ENCODE data around the gene ZNF597. TPM values are rescaled to one million over a fixed set of nuclear protein-coding genes. Genes with fewer than 3 reads are reported as not detected.
A peak's percentile ranks its signal among the peaks of the same experiment; 100 is the strongest.

ZNF597 gene
- total RNA-seq (2021; ENCODE audit: unreplicated experiment): 3.2 TPM
- 0.95 and 1.1 TPM in 2 replicates for polyA plus RNA-seq (2012)
- percentile 67 among the genes with signal in this experiment for Bru-seq, nascent RNA
- percentile 52 among the genes with signal in this experiment for BruChase-seq, experiment 1, labeled RNA remaining after a 6-hour chase
- percentile 72 among the genes with signal in this experiment for BruChase-seq, experiment 2, labeled RNA remaining after a 2-hour chase
- long read RNA-seq, full-length matches to known transcripts: 5 of 5 reads
- long read RNA-seq, partial matches to known transcripts: 0 of 5 reads
- long read RNA-seq, other reads (novel, unspliced or antisense): 0 of 5 reads

- RAD21 ChIA-PET (ENCODE audit: low non-redundant PET in 1 of 2, low total read pairs in 2 of 2, uncharacterized antibody in 2 of 2, unreplicated experiment in 2 of 2): interaction anchor here in 1 of 2 experiments (0.6 kb wide), 1 partner anchor 177 kb away, joined by 3 read pairs; no protein-coding TSS in a partner anchor
- POLR2A ChIA-PET: interaction anchor here (1.0 to 2.0 kb wide), 6 partner anchors 10 to 275 kb away, joined by 3 to 10 read pairs (median 4); partner anchors contain the start of genes ZNF174, ZNF200 and ZSCAN32
- Histone ChIP-seq H3K4me3 (replicated peaks in 1 of 2; ENCODE audit: low read depth in 1 of 2, low read length in 2 of 2) (peak within 1 kb of the TSS; percentile 62 to 82), H3K27ac (ENCODE audit: low read depth, low read length) (peak within 1 kb of the TSS; percentile 67), H3K9ac (ENCODE audit: low read length) (peak within 1 kb of the TSS; percentile 74), H3K9me3 (ENCODE audit: control insufficient read depth in 1 of 2, insufficient read depth in 1 of 2, low read depth in 1 of 2, low read length in 2 of 2) (0 out of 4 replicates have a peak, but pooled peaks cover 0 to 4% of the 10 kb centered on the region in 2 experiments), H3K4me2 (ENCODE audit: low read length) (peak within 1 kb of the TSS; percentile 79), H3K36me3 (ENCODE audit: control insufficient read depth in 1 of 2, insufficient read depth in 2 of 2, low read length in 2 of 2) (peaks cover 2 to 14% of the 10 kb centered on the region in 2 experiments; a peak in 3 of 4 replicates), H3K4me1 (ENCODE audit: control insufficient read depth in 1 of 2, insufficient read depth in 2 of 2, low read length in 2 of 2) (peaks cover 0 to 9% of the 10 kb centered on the region in 2 experiments; a peak in 1 of 4 replicates), H4K20me1 (ENCODE audit: insufficient read depth) (no peaks in the 10 kb centered on the region), H3K9me2 (ENCODE audit: insufficient read depth) (no peaks in the 10 kb centered on the region), H2AFZ (ENCODE audit: low read depth, low read length, poor library complexity, severe bottlenecking) (no peak within 1 kb of the TSS), H3K27me3 (ENCODE audit: insufficient read depth, low read length) (no peaks in the 10 kb centered on the region), H3K79me2 (ENCODE audit: insufficient read depth, low read length) (peaks cover 53% of the 10 kb centered on the region)
- BruUV-seq (replicated peaks): no TSS peak
- intact Hi-C loops (cut with micrococcal nuclease): loop anchor here (10.0 kb wide), 1 partner anchor 179 kb away; no protein-coding TSS in a partner anchor
- CTCF ChIA-PET: interaction anchor here (1.2 kb wide), 1 partner anchor 176 kb away, joined by 4 read pairs; no protein-coding TSS in a partner anchor
- ATAC-seq: peak; percentile 93
- peak; percentile 83 for DNase-seq (ENCODE audit: low read depth, low spot score)
- peak; percentile 69 for TF ChIP-seq POLR2AphosphoS5 (IDR thresholded peaks at IDR 0.05; ENCODE audit: low read depth, low read length)
- no peak for TF ChIP-seq CBX3 (IDR thresholded peaks at IDR 0.05; ENCODE audit: low read depth)
- no peak for TF ChIP-seq SRF (IDR thresholded peaks at IDR 0.05; ENCODE audit: low read depth)
- TF ChIP-seq TCF7L2 (IDR thresholded peaks at IDR 0.05; ENCODE audit: borderline replicate concordance, extremely low read depth, insufficient read depth, insufficient read length): no peak
- TF ChIP-seq ZFX (IDR thresholded peaks at IDR 0.05): peak; percentile 76
- TF ChIP-seq ELF1 (IDR thresholded peaks at IDR 0.05; ENCODE audit: borderline replicate concordance, low read depth): no peak
- TF ChIP-seq SIN3A (IDR thresholded peaks at IDR 0.05; ENCODE audit: low read depth): no peak
- peak; percentile 74 for TF ChIP-seq EGR1 (IDR thresholded peaks at IDR 0.05; ENCODE audit: low read depth)
- no peak for TF ChIP-seq CEBPB (IDR thresholded peaks at IDR 0.05; ENCODE audit: low read depth)
- TF ChIP-seq POLR2A (IDR thresholded peaks at IDR 0.05; ENCODE audit: borderline replicate concordance, extremely low read depth, insufficient read depth, insufficient read length): peak; percentile 5
- peak; percentile 74 for TF ChIP-seq SP1 (IDR thresholded peaks at IDR 0.05; ENCODE audit: low read depth)
- no peak for TF ChIP-seq EZH2phosphoT487 (IDR thresholded peaks at IDR 0.05; ENCODE audit: borderline replicate concordance)
Measured at GRCh38 chr16:3443108-3444031, at the start of gene ZNF597, which contains the start of gene NAA60. ZNF597 (minus strand) TSS chr16:3443504; CDS start chr16:3443153, 351 bp downstream. NAA60 (plus strand) TSS chr16:3443680; CDS start chr16:3476228, 32,548 bp downstream.
